ENCODE data around the gene PGC. TPM values are rescaled to one million over a fixed set of nuclear protein-coding genes. Genes with fewer than 3 reads are reported as not detected.

The PGC gene
- total RNA-seq, 1 donor from 2014 or later, result not detected

- ATAC-seq (peak; percentile 80), DNase-seq (ENCODE audit: missing footprints) (peak; percentile 94)
- intact Hi-C loops (cut with DNase I), result no loop called here
Observed at GRCh38 chr6:41723530-41724227, 23.5 kb downstream of the PGC start.

DNA sequence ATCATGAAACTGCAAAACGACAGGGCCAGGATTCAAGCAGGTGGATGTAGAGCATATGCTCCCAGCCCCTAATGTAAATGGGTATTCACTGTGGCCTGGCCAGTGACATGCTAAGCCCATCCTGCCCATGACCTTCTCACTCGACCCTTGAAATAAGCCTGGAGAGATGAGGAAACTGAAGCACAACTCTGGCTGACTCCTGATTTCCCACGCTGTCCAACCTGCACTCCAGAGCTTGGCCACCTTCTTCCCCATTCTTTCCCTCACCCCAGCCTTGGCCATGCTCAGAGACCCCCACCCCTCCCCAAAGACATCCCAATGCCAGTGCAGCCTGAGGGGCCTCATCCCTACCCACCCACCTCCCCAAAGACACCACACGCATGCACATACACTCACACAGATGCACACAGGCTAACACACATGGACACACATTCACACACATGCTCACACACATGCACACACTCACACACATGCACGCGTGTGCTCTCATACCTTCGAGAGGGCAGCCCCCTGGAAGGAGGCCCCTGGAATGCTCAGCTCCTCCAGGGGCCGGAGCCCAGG is 24.1 kb downstream of the PGC start:
- intact Hi-C loops (cut with DNase I), result no loop called here
- ATAC-seq (no peak), DNase-seq (ENCODE audit: missing footprints) (no peak)

DNA sequence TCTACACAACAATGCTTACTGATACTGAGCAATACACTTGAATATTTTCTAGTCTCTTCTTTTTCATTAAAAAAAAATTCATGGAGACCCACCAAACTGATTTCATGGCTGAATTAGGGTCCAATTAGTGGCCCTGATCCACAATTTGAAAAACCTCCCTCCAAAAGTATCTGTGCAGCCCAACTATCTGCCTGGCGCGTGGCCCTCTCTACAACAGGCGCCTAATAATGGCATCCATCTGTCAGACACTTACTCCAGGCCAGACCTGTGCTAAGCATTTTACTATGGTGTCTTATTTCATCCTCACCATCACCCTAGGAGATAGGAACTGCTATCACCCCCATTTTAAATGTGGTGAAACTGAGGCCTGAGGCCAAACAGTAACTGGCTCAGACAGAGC is 25.8 kb downstream of the PGC start:
- DNase-seq (ENCODE audit: missing footprints), result no peak
- ATAC-seq, result no peak
- intact Hi-C loops (cut with DNase I), result no loop called here

DNA sequence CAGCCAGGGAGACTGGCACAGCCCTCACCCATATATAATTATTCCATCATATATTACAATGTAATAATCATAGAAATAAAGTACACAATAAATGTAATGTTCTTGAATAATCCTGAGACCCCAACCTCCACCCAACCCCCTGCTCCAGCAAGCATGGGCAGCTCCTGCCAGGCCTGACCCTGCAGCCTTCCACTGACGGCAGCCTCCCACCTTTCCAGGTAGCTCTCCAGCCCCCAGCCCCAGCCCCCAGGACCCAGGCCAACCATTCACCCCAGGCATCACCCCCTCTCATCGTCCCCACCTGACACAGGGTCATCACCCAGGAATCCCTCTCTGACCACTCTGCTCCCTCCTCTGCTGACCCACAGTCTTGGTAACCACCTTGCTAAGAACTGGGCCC is 26.4 kb downstream of the PGC start:
- DNase-seq (ENCODE audit: missing footprints) (no peak), ATAC-seq (no peak)
- intact Hi-C loops (cut with DNase I), result no loop called here

- no peak for DNase-seq (ENCODE audit: missing footprints)
- intact Hi-C loops (cut with DNase I), result no loop called here
- ATAC-seq, result no peak
Observed at GRCh38 chr6:41720262-41720620, 27.0 kb downstream of the PGC start.

DNA sequence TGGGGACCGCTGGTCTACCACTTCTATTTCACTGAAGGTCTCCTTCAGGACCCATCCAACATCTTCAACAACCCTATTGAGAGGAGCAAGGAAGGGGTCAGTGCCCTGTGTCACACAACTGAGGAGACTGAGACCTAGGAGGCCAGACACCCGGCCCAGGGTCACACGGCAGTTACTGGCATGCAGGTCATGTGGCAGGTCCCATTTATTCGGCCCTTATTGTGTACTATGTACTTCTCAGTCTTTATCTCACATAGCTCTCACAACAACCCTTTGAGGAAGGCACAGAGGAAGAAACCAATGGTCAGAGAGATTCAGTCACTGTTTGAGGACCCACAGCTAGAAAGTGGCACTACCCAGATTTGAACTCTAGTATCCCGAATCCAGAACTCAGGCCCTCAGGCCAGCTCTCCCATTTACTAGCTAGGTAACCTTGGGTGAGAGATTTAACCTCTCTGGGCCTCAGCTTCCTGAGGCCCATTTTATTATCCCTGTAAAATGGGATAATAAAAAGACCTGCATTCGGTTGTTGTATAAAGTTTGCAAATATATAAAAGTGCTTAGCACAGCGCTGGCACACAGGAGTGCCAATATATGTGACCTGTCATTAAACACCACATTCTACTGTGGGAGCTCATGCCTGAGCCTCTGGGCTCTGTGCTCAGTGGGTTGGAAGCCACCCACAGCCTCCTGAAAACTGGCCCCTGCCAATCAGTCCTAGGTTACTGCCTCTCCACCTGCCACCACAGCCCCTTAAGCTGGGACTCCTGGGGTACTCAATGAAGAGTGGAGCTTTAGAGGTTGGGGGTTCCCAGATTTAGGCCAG is 27.5 kb downstream of the PGC start:
- intact Hi-C loops (cut with DNase I), result no loop called here

GRCh38 chr6:41718828-41719227 is 28.4 kb downstream of the PGC start:
- intact Hi-C loops (cut with DNase I), result no loop called here
- no peak for ATAC-seq
- no peak for DNase-seq (ENCODE audit: missing footprints)

More for the DNA sequence above, 27.5 kb downstream of the PGC start:
- ATAC-seq (no peak), DNase-seq (ENCODE audit: missing footprints) (no peak)

- DNase-seq (ENCODE audit: missing footprints), result no peak
- ATAC-seq, result no peak
- intact Hi-C loops (cut with DNase I), result no loop called here
Observed at GRCh38 chr6:41717392-41717736, 29.8 kb downstream of the PGC start.

DNA sequence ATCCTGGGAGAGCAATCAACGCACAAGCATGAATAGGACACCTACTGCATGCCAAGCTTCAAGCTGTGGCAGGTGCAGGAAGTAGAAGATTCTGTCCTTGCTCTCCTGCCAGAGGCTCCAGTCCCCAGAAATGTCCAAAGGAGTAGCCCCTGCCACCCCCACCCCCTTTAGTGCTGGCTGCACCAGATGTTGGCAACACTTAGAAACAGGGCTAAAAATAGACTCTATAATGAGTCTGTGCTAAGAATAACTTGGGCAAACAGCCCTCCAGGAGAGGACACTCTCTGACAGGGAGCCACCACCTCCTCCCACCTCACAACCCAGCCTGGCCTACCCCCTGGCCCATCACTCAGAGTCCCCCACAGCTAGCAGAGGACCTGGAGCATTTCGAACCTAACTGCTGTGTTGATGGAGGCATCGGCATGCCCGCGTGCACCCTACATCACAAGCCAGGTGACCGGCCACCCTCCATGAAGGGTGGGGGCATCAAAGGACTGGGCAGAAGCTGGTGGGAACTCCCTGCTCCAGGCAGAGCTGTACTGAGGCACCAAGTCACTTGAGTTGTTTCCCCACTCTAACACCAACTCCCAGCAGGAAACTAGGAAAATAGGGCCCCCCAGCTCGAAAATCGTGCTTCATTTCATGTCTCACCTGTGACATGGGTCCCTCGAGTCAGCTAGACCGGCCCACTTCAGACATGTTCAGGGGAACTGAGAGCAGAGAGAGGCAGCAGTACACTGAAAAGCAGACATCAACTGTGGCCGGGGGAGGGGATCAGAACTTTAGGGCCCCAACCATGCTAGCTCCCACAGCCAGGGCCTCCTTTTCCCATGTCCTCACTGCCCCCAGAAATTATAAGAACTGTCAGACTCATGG is 30.4 kb downstream of the PGC start:
- ATAC-seq (peak; percentile 54), DNase-seq (ENCODE audit: missing footprints) (no peak)
- intact Hi-C loops (cut with DNase I), result no loop called here

GRCh38 chr6:41715795-41716515 is 31.2 kb downstream of the PGC start:
- no peak for ATAC-seq
- DNase-seq (ENCODE audit: missing footprints), result no peak
- intact Hi-C loops (cut with DNase I), result no loop called here

- intact Hi-C loops (cut with DNase I), result no loop called here
- ATAC-seq (no peak), DNase-seq (ENCODE audit: missing footprints) (no peak)
Observed at GRCh38 chr6:41714556-41715273, 32.5 kb downstream of the PGC start.

DNA sequence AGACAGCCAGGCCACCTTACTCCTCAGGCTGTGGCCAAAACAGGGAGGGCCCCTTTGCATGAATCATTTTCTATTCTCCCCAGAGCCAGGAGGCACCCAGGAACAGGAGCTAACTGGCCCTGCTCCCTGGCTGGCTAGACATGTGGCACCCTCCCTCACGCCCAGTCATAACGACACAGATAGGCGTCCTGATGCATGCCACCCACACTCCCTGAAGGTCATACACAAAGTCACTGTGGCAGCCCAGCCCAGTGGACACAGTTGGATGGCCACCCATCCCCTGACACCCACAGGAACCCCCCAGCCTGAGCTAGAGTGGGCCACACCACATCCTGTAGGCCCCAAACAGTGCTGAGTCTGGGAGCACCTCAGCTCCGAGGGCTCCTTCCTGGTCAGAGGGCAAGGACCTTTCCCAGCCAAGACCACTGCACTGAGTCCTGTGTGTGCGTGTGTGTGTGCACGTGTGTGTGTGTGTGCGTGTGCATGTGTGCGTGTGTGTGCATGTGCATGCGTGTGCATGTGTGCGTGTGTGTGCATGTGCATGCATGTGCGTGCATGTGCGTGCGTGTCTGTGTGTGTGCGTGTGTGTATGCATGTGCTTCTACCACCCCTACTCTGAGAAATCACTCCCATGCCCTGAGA is 33.4 kb downstream of the PGC start:
- ATAC-seq, result peak; percentile 12
- intact Hi-C loops (cut with DNase I), result no loop called here
- no peak for DNase-seq (ENCODE audit: missing footprints)

GRCh38 chr6:41713159-41713649 is 34.0 kb downstream of the PGC start:
- ATAC-seq (peak; percentile 53), DNase-seq (ENCODE audit: missing footprints) (peak; percentile 75)
- intact Hi-C loops (cut with DNase I), result no loop called here

- DNase-seq (ENCODE audit: missing footprints), result peak; percentile 88
- intact Hi-C loops (cut with DNase I), result no loop called here
- peak; percentile 77 for ATAC-seq
Observed at GRCh38 chr6:41712651-41713103, 34.5 kb downstream of the PGC start.

GRCh38 chr6:41711323-41712038 is 35.7 kb downstream of the PGC start:
- DNase-seq (ENCODE audit: missing footprints), result no peak
- intact Hi-C loops (cut with DNase I), result no loop called here
- ATAC-seq, result no peak

GRCh38 chr6:41709375-41709774 is 37.8 kb downstream of the PGC start:
- no peak for ATAC-seq
- intact Hi-C loops (cut with DNase I), result loop anchor here (10.0 kb wide), 1 partner anchor 335 kb away; no protein-coding TSS in a partner anchor
- no peak for DNase-seq (ENCODE audit: missing footprints)

DNA sequence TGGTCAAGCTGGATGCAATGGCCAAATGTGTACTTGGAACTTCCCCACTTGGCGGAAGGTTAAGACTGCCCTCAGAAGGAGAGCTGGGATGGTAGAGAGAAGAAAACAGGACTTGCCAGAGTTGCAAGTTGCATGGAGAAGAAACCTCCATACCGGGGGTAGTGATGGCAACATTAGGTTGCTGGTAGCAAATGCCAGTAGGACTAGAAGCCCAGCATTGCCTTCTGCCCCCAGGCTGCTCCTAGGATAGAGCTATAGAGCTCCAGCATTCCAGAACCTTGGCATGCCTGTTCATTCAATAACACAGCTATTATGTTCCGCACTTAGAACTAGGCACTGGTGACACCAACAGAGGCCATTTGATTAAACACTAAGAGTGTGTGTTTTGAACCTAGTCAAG is 38.3 kb downstream of the PGC start:
- intact Hi-C loops (cut with DNase I), result loop anchor here (10.0 kb wide), 1 partner anchor 336 kb away; no protein-coding TSS in a partner anchor
- no peak for DNase-seq (ENCODE audit: missing footprints)
- no peak for ATAC-seq
